NCI-H146 treated with DMSO at 0.1 percent for 48 hours (cell line): Measurements from ENCODE around the gene PHAF1.
A peak's percentile ranks its signal among the peaks of the same experiment; 100 is the strongest.

Source experiments
- DNase-seq: peaks from one replicate; lab custom pipeline; 2025; ENCODE audit not compliant: unreplicated experiment; lab: John Stamatoyannopoulos, UW

PHAF1 gene

DNA sequence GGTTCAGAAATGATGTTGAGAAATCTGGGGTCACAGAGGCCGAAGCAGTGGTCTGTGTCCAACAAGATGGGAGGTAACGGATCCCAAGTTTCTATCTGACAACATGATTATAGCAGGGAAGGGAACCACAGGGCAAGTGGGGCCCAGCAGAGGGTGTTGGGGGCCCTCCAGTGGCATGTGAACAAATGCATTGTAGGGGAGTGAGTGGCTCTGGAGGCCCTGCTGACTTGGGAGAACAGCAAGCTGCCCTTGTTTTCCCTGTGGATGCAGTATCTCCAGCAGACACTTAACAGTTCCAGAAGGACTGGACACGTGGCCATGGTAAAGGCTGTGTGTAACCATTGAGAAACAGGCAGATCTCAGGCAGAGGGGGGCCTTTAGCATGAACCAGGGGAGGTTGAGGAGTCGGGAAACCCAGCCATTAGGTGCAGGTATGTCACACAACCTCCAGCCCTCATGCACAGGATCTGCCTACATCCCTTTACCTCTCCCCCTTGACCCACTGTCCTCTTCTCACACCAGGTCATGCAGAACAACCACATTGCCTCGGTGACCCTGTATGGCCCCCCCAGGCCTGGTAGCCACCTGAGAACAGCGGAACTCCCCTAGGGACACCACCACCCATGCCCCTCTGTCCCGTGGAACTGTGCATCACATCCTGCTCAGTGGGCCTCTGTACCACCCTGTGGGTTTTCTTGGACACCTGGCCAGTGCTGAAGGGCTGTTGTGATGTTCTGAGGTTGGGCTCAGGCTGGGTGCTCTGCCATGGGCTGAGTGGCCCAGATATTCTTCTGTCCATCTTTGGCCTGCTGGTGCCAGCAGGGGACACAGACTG, 37.0 kb downstream of the PHAF1 start:
- DNase-seq, result no peak

DNA sequence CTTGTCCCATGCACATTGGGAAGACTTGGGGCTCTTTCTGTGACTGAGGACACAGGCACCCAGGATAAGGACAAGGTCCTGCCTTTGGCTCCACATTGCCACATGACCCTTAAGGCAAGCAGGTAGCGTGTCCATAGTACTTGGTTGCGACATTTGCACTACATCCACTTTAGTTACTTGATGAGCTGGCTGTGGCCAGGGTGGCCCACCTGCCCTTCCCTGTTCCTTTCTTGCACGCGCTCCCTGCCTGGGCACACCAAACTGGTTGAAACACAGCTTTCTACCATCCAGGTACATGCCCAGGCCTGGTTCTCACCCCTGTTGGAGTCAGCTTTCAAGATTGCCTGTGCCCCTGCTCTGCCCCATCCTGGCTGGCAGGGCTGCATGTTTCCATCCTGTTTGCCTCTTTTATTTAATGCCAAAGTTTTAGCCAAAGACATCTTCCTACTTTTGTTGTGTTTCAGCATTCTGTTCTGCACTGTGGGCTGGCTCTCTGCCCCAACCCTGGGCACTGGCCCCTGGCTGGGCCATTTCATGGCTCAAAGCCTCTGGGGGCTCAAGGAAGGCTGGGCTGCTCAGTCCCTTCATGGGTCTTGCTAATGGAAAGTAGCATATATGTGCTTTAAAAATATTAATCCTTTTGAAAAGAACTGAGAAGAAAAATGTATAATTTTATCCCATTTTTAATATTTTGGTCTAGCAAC, 37.8 kb downstream of the PHAF1 start:
- DNase-seq, result no peak

DNA sequence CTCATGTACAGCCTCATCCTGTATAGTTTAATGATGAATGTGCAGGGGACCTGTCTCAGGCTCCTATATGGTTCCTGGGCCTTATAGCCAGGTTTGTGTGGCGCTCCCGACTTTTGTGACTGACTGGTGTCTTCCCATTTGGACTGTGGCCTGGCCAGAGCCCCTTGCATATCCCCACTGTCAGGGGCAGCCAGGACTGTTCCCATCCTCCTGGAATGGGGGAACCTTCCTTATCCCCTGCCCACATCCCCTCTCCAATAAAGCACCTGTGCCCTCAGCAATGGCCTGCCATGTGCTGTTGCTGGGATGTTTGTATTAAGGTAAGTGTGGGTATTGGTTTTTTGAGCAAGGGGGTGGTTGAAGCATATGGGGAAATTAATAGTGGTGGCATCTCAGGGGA, 38.5 kb downstream of the PHAF1 start:
- no peak for DNase-seq

DNA sequence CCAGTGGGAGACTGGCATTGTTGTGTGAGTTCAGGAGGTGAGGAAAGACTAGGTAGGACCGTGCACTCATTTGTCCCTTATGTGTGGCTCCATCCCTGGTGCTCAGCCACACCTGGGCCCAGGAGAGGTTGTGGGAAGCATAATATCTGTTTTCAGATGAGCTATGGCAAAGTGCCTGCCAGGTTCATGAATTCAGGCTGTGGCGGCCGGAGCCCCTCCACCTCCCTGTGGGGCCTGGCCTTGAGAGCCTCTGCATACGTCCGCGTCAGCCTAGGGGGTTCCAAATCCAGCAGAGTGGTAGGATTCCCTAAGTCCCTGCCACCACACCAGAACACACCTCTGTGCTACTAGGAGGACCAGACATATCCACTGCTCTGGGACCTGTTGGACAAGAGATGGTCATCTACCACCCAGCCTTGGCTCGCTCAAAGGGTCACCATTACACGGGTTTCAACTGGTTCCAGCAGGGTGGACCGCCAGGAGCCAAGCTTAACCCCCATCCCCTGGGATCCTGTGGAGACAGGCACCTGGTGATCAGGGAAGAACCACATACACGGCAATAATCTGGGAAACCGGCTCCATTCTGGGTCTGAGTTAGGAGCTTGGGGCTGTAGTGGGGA, 39.0 kb downstream of the PHAF1 start:
- no peak for DNase-seq

DNA sequence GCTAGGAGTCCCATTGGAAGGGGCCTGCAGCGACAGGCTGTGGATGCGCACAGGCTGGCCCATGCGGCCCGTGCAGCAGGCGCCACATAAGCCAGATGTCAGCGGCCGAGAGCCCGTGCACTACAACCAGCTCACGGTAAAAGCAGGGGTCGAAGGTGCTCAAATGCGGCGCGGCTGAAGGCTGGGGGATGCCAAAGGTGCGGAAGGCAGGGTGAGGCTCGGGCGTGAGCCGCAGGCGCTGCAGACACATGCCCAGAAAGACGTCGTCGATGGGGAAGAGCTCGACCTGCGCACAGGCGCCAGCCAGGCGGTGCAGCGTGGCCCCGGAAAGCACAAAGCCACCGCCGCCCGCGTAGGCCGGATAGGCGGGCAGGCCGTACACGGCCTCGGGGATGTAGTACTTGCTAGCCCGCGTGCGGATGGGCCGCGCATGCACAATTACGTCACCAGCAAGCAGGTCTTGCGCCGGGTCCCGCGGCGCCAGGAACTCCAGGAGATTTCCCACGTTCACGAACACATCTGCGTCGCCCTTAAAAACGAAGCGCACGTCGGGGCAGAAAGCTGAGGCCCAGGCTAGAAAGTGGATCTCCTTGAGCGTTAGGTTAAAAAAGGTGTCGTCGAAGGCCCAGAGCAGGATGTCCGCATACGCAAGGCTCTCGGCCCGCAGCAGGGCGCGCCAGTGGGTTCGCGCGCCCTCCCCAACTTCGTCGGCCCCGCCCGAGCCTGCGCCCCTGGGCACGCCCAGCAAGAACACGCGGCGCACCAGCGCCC, 39.7 kb downstream of the PHAF1 start:
- DNase-seq, result no peak

GRCh38 chr16:67150047-67150832, 40.5 kb downstream of the PHAF1 start:
- no peak for DNase-seq

GRCh38 chr16:67150833-67151396, 41.2 kb downstream of the PHAF1 start, which contains the start of gene B3GNT9:
B3GNT9 (minus strand) TSS chr16:67150998; CDS start chr16:67150485, 513 bp downstream.
- no peak for DNase-seq

DNA sequence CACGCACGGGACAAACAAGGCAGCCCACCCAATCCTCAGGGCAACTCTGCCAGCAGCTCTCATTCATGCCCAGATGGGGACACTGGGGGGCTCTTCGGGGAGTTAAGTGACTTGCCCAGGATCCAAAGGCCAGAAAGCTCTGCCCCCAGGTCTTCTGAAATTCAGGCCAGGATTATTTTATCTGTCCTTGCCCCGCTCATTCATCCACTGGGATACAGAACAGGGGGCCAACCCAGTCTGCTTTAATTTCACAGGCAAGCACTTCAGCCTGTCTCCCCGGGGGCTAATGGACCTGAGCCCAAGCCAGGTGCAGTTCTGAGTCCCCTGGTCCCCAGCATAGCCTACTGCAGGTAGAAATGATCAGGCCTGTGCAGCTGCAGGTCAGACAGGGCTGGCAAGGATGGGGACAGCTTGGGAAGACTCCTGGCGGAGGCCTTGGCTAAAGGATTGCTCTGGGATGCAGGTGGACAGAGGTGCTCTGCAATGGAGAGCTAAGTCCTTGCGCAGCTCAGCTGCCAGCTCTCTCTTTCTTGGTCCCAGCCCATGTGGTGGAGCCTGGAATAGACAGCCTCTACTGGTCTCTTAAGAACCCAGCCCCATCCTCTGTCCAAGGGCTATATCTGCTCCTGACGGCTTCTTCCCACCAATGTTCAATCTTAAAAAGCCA, 41.8 kb downstream of the PHAF1 start:
- DNase-seq, result no peak

- DNase-seq, result no peak
These were observed 45.0 kb downstream of the PHAF1 start for GRCh38 chr16:67154578-67155294.

DNA sequence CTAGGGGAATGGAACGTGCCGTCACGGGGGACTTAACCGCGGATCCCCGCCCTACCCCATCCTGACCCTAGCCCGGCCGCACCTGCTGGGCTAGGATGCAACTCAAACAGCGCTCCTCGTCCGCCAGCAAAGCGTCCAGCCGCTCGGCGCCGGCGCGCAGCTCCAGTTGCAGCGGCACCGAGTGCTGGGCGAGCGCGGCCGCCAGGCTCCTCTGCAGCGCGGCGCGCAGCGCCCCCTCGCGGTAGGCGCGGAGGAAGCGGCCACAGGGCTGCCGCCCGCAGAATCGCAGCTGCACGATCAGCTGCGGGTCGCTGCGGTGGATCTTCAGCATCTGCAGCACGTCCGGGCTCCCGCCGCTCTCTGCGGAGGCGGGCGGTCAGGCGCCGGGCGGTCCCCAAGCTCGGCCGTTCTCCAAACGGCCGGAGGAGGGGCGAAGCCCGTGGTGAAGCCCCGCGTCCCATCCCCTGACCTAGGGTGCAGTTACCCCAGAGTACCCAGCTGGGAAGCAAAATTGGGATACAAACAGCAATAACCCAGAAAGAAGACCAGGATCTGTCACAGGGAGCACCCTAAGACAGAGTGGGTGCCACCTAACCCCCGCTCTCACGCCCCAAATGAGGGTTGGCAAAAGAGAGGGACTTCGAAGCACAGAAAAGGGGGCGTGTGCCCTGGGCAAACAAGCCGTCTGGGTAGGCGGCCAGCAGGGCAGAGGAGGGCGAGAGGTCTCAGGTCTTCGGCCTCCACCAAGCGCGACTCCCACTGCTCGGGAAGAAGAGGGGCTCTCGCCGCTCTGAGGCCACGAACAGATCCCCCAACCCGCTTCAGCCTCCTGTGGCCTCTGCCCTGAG, 45.8 kb downstream of the PHAF1 start:
- DNase-seq, result peak; percentile 26

DNA sequence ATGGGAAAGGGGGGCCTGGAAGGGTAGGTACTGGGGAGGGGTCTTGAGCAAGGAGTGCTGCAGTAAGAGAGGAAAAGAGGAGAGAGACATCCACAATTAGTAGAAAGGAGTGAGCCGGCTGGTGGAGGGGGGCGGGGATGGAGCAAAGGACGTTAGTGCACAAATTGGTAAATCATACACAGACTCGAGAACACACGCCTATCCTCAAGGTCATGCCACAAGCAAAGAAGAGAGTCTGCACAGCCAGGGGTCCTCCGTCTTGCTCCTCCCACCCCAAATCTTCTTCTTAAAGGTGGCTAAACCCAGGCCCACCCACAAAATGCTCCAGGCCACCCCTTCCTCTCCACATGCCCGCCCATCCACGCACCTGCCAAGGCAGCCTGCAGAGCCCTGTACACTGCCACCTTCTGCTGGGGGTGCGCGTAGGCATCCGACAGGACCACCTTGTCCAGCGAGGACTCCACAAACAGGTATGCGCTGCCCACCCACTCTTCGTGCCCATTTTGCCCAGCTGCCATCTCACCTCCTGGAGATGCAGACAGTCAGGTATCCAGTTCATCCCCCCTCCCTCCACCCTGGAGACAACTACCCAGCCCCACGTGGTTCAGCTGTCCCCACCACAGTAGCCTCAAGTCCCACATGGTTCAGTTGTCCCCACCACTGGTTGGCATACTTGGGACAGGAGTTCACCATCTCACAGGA, 46.6 kb downstream of the PHAF1 start:
- DNase-seq, result no peak

DNA sequence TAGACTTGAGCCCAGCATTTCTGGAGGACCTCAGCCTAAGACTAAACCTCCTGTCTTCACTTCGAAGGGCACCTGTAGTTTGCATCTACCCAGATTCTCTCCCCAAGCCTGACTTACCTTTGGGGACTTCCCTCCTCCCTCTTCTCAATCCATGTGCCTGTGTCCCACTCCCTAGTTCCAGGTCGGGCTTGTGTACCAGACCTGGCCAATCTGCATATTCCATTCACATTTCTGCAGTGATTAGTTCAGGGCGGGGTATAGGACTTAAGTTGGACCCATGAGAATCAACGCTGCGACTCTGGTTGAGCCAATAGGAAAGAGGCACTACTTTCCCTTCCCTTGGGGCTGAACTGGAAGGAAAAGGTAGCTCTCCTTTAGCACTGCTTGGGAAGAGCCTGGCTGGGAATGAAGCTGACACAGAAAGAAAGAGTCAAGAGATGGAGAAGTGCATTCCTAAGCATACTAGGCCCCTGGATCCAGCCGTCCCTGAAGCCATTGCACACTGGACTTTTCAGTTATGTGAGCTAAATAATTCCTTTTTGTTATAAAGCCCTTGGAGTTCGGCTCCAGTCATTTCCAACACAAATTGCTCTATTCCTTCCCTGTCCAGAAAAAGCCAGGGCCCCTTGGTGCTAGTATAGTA, 47.5 kb downstream of the PHAF1 start:
- DNase-seq, result no peak

- DNase-seq, result no peak
These were observed 48.3 kb downstream of the PHAF1 start for GRCh38 chr16:67157892-67158635.

GRCh38 chr16:67158637-67159600, 49.2 kb downstream of the PHAF1 start:
- no peak for DNase-seq

DNA sequence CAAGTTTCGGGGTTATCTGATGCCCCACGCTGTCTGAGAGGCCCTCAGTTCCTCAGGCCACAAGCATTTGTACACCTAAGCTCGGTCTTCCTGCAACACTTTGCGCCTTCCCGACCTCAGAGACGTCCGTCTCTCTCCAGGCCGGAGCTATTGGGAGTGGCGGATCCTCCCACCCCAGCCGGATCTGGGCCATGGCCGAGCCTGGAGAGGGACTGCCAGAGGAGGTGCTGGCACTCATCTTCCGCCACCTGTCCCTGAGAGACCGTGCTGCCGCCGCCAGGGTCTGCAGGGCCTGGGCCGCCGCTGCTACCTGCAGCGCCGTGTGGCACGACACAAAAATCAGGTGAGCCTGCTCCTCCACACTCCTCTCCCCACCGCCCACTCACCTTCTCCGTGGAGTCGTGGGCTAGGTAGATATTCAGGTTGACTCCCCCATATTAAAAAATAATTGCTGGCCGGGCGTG, 51.9 kb downstream of the PHAF1 start:
- DNase-seq, result no peak
